HL-60 (cell line): Measurements from ENCODE around the gene LDLRAD3.

Experiments
- CTCF ChIP-seq: IDR thresholded peaks from one replicate; pipeline ENCODE4 v1.5.1; 2011; ENCODE audit warnings: low read length, control low read depth, inconsistent platforms; ENCODE audit not compliant: insufficient read depth
- GABPA ChIP-seq: IDR thresholded peaks from 2 replicates; pipeline ENCODE4 v1.6.1; 2012; ENCODE audit warnings: low read depth
- POLR2AphosphoS5 ChIP-seq: IDR thresholded peaks from 2 replicates; pipeline ENCODE4 v1.6.1; 2012; ENCODE audit warnings: low read depth

DNA sequence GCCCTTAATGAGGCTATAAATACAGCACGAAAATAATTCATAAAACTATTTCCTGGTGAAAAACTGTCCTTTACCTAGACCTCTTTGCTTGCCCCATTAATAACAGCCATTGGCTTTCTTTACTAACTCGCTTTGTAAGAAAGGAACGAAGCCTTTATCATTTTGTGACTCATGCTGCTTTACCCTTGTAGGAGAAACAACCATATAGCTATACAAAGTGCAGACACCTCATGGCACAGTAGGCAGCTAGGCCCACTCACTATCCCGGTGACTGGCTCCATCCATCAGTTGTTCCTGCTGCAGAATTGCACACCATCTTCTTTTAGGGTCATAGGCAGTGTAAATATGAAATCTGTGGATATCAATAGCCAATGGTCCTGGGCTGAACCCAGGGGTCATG lies 85.8 kb downstream of the LDLRAD3 start:
- TF ChIP-seq CTCF = no peak
- no peak for TF ChIP-seq POLR2AphosphoS5
- no peak for TF ChIP-seq GABPA
